Neuronal stem cell (in vitro differentiated cells): Measurements from ENCODE around the gene HSD17B14.

Experiments used
- DNase-seq: peaks from one replicate; pipeline ENCODE4 v3.0.0-alpha.2; 2013; ENCODE audit warnings: low spot score
- H2AFZ ChIP-seq: one replicate; pipeline ENCODE4 v1.6.1; 2013; ENCODE audit warnings: mild to moderate bottlenecking, low read length, inconsistent platforms
- H2AK5ac ChIP-seq: 2 replicates; pipeline ENCODE4 v1.6.1; 2013; ENCODE audit warnings: low read depth, mild to moderate bottlenecking, inconsistent platforms, low read length, moderate library complexity, mixed read lengths
- H2BK120ac ChIP-seq: 2 replicates; pipeline ENCODE4 v1.6.1; 2013; ENCODE audit warnings: low read depth, mild to moderate bottlenecking, inconsistent platforms, low read length, moderate library complexity, mixed read lengths
- H2BK12ac ChIP-seq: one replicate; pipeline ENCODE4 v1.6.1; 2013; ENCODE audit warnings: low read length, inconsistent platforms
- H2BK15ac ChIP-seq: 2 replicates; pipeline ENCODE4 v1.6.1; 2013; ENCODE audit warnings: mild to moderate bottlenecking, low read length, inconsistent platforms, mixed read lengths
- H2BK5ac ChIP-seq: one replicate; pipeline ENCODE4 v1.6.1; 2013; ENCODE audit warnings: inconsistent platforms, mild to moderate bottlenecking, low read length, moderate library complexity
- H3K14ac ChIP-seq: one replicate; pipeline ENCODE4 v1.6.1; 2013; ENCODE audit warnings: low read length, inconsistent platforms
- H3K18ac ChIP-seq: 2 replicates; pipeline ENCODE4 v1.6.1; 2013; ENCODE audit warnings: low read length, inconsistent platforms
- H3K23ac ChIP-seq: 2 replicates; pipeline ENCODE4 v1.6.1; 2013; ENCODE audit warnings: low read depth, mild to moderate bottlenecking, mixed read lengths, low read length, inconsistent platforms; ENCODE audit not compliant: poor library complexity
- H3K27ac ChIP-seq: replicated peaks from 3 replicates; pipeline ENCODE4 v1.5.1; 2013; ENCODE audit warnings: low read length, inconsistent platforms
- H3K27me3 ChIP-seq, 3 experiments: 2 replicates each; pipeline ENCODE4 v1.6.1; 2013; ENCODE audit warnings: low read length in 3 of 3, mild to moderate bottlenecking in 2 of 3, inconsistent platforms in 1 of 3, low read depth in 1 of 3, mixed read lengths in 1 of 3, moderate library complexity in 1 of 3; ENCODE audit not compliant: control insufficient read depth in 3 of 3, insufficient read depth in 3 of 3
- H3K36me3 ChIP-seq, 2 donors: replicated peaks in 1 of 2; 2 replicates each; pipeline ENCODE4 v1.6.1; 2013; ENCODE audit warnings: low read length in 2 of 2; ENCODE audit not compliant: control insufficient read depth in 2 of 2, insufficient read depth in 2 of 2
- H3K4ac ChIP-seq: 2 replicates; pipeline ENCODE4 v1.6.1; 2013; ENCODE audit warnings: inconsistent platforms, mild to moderate bottlenecking, low read length, moderate library complexity
- H3K4me1 ChIP-seq, 2 donors: 1 replicate in 1 of 2; 2 replicates in 1 of 2; pipeline ENCODE4 v1.6.1; 2013; ENCODE audit warnings: low read length in 2 of 2, low read depth in 1 of 2; ENCODE audit not compliant: control insufficient read depth in 2 of 2, insufficient read depth in 1 of 2
- H3K4me2 ChIP-seq: one replicate; pipeline ENCODE4 v1.6.1; 2013; ENCODE audit warnings: mild to moderate bottlenecking, low read length, inconsistent platforms; ENCODE audit not compliant: insufficient read depth, poor library complexity, severe bottlenecking
- H3K4me3 ChIP-seq, 2 donors: 2 replicates each; pipeline ENCODE4 v1.5.1; 2013; ENCODE audit warnings: low read length in 2 of 2, mild to moderate bottlenecking in 2 of 2, inconsistent platforms in 1 of 2, moderate library complexity in 1 of 2
- H3K79me1 ChIP-seq: one replicate; pipeline ENCODE4 v1.6.1; 2013; ENCODE audit warnings: low read depth, mild to moderate bottlenecking, inconsistent platforms, low read length, moderate library complexity
- H3K9ac ChIP-seq: one replicate; pipeline ENCODE4 v1.6.1; 2013; ENCODE audit warnings: mild to moderate bottlenecking, low read depth, low read length, inconsistent platforms; ENCODE audit not compliant: poor library complexity
- H3K9me3 ChIP-seq, 2 donors: replicated peaks in 1 of 2; 2 replicates each; pipeline versions ENCODE3 to v1.6.1; 2013; ENCODE audit warnings: low read length in 2 of 2, mild to moderate bottlenecking in 2 of 2, inconsistent platforms in 1 of 2, low read depth in 1 of 2, mixed read lengths in 1 of 2, moderate library complexity in 1 of 2; ENCODE audit not compliant: control insufficient read depth in 2 of 2, insufficient read depth in 1 of 2
- H4K8ac ChIP-seq: one replicate; pipeline ENCODE4 v1.6.1; 2013; ENCODE audit warnings: low read depth, mild to moderate bottlenecking, inconsistent platforms, low read length, moderate library complexity
- H4K91ac ChIP-seq: one replicate; pipeline ENCODE4 v1.6.1; 2013; ENCODE audit warnings: low read length, low read depth, mild to moderate bottlenecking, inconsistent platforms; ENCODE audit not compliant: poor library complexity
- WGBS, 2 donors: extraction: QIAGEN DNeasy Blood & Tissue Kit; methylation state at CpG; one replicate each; pipeline ENCODE4 v1.1.7; 2013; ENCODE audit warnings: missing lambda C conversion rate in 2 of 2, mixed read lengths in 1 of 2; ENCODE audit not compliant: insufficient read length in 2 of 2, insufficient replicate concordance in 1 of 2; ENCODE audit errors: extremely low coverage in 2 of 2; 5-methylcytosine and 5-hydroxymethylcytosine counted together

The HSD17B14 gene

DNA sequence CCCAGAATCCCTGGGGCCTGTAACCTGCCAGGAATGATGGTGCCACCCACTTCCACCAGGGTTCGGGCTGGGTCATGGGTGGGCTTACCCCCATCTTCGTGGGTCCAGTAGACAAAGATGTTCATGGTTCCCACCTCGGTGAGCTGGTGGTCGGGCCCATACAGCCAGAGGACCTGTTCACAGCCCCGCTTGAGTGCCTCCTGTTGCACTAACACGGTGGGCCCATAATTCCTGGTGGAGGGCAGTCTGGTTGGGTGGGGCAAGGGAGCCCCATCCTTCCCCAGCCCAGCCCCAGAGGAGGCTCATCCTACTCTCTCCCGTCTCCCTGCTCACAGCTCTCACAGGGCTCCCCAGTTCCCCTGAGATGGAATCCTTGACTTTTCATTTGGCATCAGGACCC is 39.2 kb downstream of the HSD17B14 start:
- Histone ChIP-seq H3K9ac (no peak overlapping the region), H2BK12ac (no peak overlapping the region), H3K4me1 (peaks cover 3 to 8% of the 10 kb centered on the region in 2 donors), H3K4me2 (no peak overlapping the region), H3K36me3 (peaks cover 0 to 3% of the 10 kb centered on the region in 2 donors), H3K4me3 (no peak overlapping the region), H3K27ac (no peak overlapping the region), H2AFZ (no peak overlapping the region), H3K27me3 (no peaks in the 10 kb centered on the region), H3K23ac (no peak overlapping the region), H2BK120ac (no peak overlapping the region), H2BK15ac (no peak overlapping the region), H2BK5ac (no peak overlapping the region), H3K14ac (no peak overlapping the region), H3K18ac (no peak overlapping the region), H2AK5ac (peak overlapping the region; percentile 87), H3K79me1 (no peaks in the 10 kb centered on the region), H4K8ac (no peak overlapping the region), H3K4ac (no peak overlapping the region), H3K9me3 (no peaks in the 10 kb centered on the region), H4K91ac (no peak overlapping the region)
- DNase-seq = no peak
- WGBS, 2 donors = no CpG with 5 or more reads among the region's 7 CpGs

DNA sequence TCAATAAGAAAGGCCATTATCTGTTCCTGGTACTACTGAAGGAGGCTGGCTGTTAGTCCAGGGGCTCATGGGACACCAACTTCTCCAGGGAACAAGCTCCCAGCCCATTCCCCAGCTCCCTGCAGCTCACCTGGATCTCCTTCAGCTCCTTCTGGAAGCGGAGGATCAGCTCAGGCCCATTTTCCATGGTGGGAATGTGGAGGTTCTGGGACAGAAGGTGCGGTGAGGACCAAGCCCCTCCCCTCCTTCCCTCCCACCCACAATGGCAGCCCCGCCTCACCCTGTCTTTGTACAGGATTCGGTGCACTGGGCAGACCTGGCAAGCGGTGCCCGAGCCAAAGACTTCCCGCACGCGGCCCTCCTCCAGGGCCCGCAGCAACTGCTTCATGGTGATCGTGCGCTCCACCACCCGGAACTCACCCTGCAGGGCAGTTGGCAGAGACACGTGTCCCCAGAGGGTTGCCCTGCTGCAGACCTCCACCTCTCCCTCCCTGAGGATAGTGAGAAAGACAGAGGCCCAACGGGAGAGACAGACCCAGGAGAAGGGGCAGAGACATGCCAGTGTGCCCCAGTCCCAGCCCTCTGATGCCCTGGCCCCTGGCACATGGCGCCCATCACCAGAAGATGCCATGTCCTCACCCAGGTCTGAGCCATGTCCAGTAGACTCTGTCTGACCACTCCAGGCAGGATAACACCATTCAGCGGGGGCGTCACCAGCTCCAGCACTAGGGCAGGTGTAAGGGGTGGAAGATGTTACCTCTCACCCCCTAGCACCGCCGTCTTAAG is 39.8 kb downstream of the HSD17B14 start:
- Histone ChIP-seq H3K79me1 (no peaks in the 10 kb centered on the region), H3K4me3 (no peak overlapping the region), H3K4me2 (no peak overlapping the region), H2BK120ac (no peak overlapping the region), H3K4me1 (peaks cover 3 to 8% of the 10 kb centered on the region in 2 donors), H3K27ac (no peak overlapping the region), H3K36me3 (peaks cover 0 to 3% of the 10 kb centered on the region in 2 donors), H2BK12ac (no peak overlapping the region), H2BK5ac (peak overlapping the region; percentile 67), H2AK5ac (peak overlapping the region; percentile 87), H3K9me3 (no peaks in the 10 kb centered on the region), H3K14ac (no peak overlapping the region), H3K27me3 (no peaks in the 10 kb centered on the region), H2AFZ (no peak overlapping the region), H3K9ac (peak overlapping the region; percentile 35), H3K4ac (no peak overlapping the region), H4K91ac (no peak overlapping the region), H3K23ac (peak overlapping the region; percentile 52), H4K8ac (no peak overlapping the region), H3K18ac (peak overlapping the region; percentile 36), H2BK15ac (peak overlapping the region; percentile 82)
- WGBS, 2 donors = no CpG with 5 or more reads among the region's 20 CpGs
- DNase-seq = no peak

DNA sequence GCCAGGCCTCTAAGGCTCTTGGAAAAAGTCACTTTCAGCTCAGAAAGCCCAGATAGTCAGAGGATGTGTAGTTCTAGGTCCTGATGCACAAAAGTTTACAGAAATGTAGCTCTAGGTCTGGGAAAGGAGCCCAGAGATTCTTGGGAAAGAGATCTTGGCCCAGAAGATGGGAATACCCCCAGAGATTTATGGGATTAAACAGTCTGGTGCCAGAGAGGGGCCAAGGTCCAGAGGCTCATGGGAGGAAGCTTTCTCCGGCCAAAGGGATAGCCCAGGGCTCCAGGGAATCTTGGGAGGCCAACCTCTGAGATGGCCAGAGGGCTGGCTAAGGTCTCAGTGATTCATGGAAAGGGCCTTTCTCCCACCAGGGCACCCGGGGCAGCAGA is 40.6 kb downstream of the HSD17B14 start:
- Histone ChIP-seq H3K4ac (no peak overlapping the region), H4K8ac (no peak overlapping the region), H3K79me1 (no peaks in the 10 kb centered on the region), H3K4me2 (no peak overlapping the region), H2BK15ac (no peak overlapping the region), H2AK5ac (peak overlapping the region; percentile 87), H3K9ac (no peak overlapping the region), H3K27me3 (no peaks in the 10 kb centered on the region), H2AFZ (peak overlapping the region; percentile 95), H3K14ac (no peak overlapping the region), H4K91ac (no peak overlapping the region), H3K36me3 (peaks cover 0 to 3% of the 10 kb centered on the region in 2 donors), H3K23ac (no peak overlapping the region), H3K9me3 (no peaks in the 10 kb centered on the region), H2BK5ac (peak overlapping the region; percentile 67), H3K18ac (no peak overlapping the region), H3K27ac (no peak overlapping the region), H2BK12ac (no peak overlapping the region), H2BK120ac (no peak overlapping the region), H3K4me1 (peaks cover 3 to 8% of the 10 kb centered on the region in 2 donors), H3K4me3 (no peak overlapping the region)
- DNase-seq = no peak
- no CpG with 5 or more reads among the region's 2 CpGs for WGBS, 2 donors

DNA sequence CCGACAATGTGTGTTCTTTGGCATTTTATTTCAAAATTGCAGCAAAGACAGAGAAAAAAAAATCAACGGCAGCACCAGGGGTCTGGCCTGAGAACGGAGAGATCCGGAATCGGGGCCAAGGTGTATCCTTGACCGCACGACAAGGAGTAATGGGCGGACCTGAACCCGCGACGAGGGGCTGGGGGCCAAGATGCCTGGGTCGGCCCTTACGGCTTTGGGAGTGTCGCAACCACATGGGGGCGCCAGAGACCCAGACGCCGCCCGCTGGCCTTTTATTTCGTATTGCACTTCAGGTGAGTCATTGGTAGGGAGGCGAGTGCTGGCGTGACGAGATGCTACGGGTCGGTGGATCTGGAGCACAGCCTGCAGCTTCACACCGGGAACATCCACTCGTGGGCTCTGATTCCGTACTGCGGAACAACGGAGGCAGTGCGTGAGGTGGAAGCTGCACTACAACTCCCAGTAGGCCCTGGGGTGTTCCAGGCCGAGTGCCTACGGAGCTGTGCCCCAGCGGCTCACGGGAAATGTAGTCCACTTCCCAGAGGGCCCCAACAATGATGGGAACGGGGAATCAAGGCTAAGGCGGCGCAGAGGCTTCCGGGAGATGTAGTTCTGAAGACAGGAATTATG is 41.1 kb downstream of the HSD17B14 start:
- peak overlapping the region; percentile 95 for H2AFZ ChIP-seq
- H2BK12ac ChIP-seq = no peak overlapping the region
- H2BK120ac ChIP-seq = no peak overlapping the region
- H3K9ac ChIP-seq = peak overlapping the region; percentile 85
- H2AK5ac ChIP-seq = no peak overlapping the region
- no peak overlapping the region for H2BK15ac ChIP-seq
- H3K4me1 ChIP-seq = peaks cover 3 to 8% of the 10 kb centered on the region in 2 donors
- H2BK5ac ChIP-seq = no peak overlapping the region
- peak overlapping the region; percentile 72 to 89 for H3K4me3 ChIP-seq
- no CpG with 5 or more reads among the region's 38 CpGs for WGBS, 2 donors
- no peaks in the 10 kb centered on the region for H3K9me3 ChIP-seq
- no peak overlapping the region for H3K14ac ChIP-seq
- H3K79me1 ChIP-seq = no peaks in the 10 kb centered on the region
- peak overlapping the region; percentile 79 for H3K4me2 ChIP-seq
- H3K18ac ChIP-seq = peak overlapping the region; percentile 76
- H3K36me3 ChIP-seq = peaks cover 0 to 3% of the 10 kb centered on the region in 2 donors
- H3K27me3 ChIP-seq = no peaks in the 10 kb centered on the region
- no peak overlapping the region for H3K27ac ChIP-seq
- H3K23ac ChIP-seq = peak overlapping the region; percentile 32
- no peak overlapping the region for H4K8ac ChIP-seq
- no peak overlapping the region for H4K91ac ChIP-seq
- DNase-seq = peak; percentile 91
- H3K4ac ChIP-seq = no peak overlapping the region
